BLaER1 treated with 17β-estradiol and CSF1 and Interleukin-3, amounts not matched to agents 10 nM and 100 nM (cell line): Measurements from ENCODE around the gene LYPLAL1.

Experiments
- H3K27ac ChIP-seq, 11 experiments: shearing (Covaris generic); formaldehyde crosslinking; 2 replicates each; pipeline ENCODE4 v1.8.1; 2022
- H3K27me3 ChIP-seq, 11 experiments: shearing (Covaris generic); formaldehyde crosslinking; 2 replicates each; pipeline ENCODE4 v1.8.1; 2022
- H3K36me3 ChIP-seq, 11 experiments: shearing (Covaris generic); formaldehyde crosslinking; 2 replicates each; pipeline ENCODE4 v1.8.1; 2022
- H3K4me1 ChIP-seq, 10 experiments: shearing (Covaris generic); formaldehyde crosslinking; 2 replicates each; pipeline ENCODE4 v1.8.1; 2022
- H3K4me2 ChIP-seq, 11 experiments: shearing (Covaris generic); formaldehyde crosslinking; 2 replicates each; pipeline ENCODE4 v1.8.1; 2022
- H3K4me3 ChIP-seq, 10 experiments: shearing (Covaris generic); formaldehyde crosslinking; 2 replicates each; pipeline ENCODE4 v1.8.1; 2022
- H3K9ac ChIP-seq, 11 experiments: shearing (Covaris generic); formaldehyde crosslinking; 2 replicates each; pipeline ENCODE4 v1.8.1; 2022
- H3K9me3 ChIP-seq, 11 experiments: shearing (Covaris generic); formaldehyde crosslinking; replicated peaks in 1 of 11; 2 replicates each; pipeline ENCODE4 v1.8.1; 2022
- H4K20me1 ChIP-seq, 11 experiments: shearing (Covaris generic); formaldehyde crosslinking; 2 replicates each; pipeline ENCODE4 v1.8.1; 2022
- Cebpa-rat ChIP-seq, 11 experiments: shearing (Covaris generic); IDR thresholded peaks; 2 replicates each; pipeline ENCODE4 v1.8.1; 2022

The LYPLAL1 gene

GRCh38 chr1:219155135-219155534 is 18.5 kb upstream of the LYPLAL1 start:
- no peaks in the 10 kb centered on the region for H3K9me3 ChIP-seq
- H3K36me3 ChIP-seq = no peaks in the 10 kb centered on the region
- H3K27ac ChIP-seq = no peak overlapping the region
- peak overlapping the region in 1 of 11 experiments; percentile 12; a peak in 2 of 22 replicates for H3K4me2 ChIP-seq
- H3K4me3 ChIP-seq = no peak overlapping the region
- no peaks in the 10 kb centered on the region for H3K27me3 ChIP-seq
- no peaks in the 10 kb centered on the region for H4K20me1 ChIP-seq
- H3K4me1 ChIP-seq = peaks cover 0 to 6% (median 0%) of the 10 kb centered on the region in 10 experiments; a peak in 1 of 20 replicates
- no peak for TF ChIP-seq Cebpa-rat (IDR thresholded peaks at IDR 0.05)
- H3K9ac ChIP-seq = no peak overlapping the region

- H3K4me3 ChIP-seq = no peak overlapping the region
- no peak overlapping the region for H3K9ac ChIP-seq
- no peak for TF ChIP-seq Cebpa-rat (IDR thresholded peaks at IDR 0.05)
- H3K4me1 ChIP-seq = peaks cover 0 to 3% (median 0%) of the 10 kb centered on the region in 10 experiments; a peak in 1 of 20 replicates
- H3K9me3 ChIP-seq = no peaks in the 10 kb centered on the region
- no peaks in the 10 kb centered on the region for H3K36me3 ChIP-seq
- H4K20me1 ChIP-seq = no peaks in the 10 kb centered on the region
- no peaks in the 10 kb centered on the region for H3K27me3 ChIP-seq
- no peak overlapping the region for H3K27ac ChIP-seq
- no peak overlapping the region for H3K4me2 ChIP-seq
These were observed 13.6 kb upstream of the LYPLAL1 start for GRCh38 chr1:219159946-219160645.

- H3K4me2 ChIP-seq = no peak overlapping the region
- TF ChIP-seq Cebpa-rat (IDR thresholded peaks at IDR 0.05) = no peak
- no peak overlapping the region for H3K4me3 ChIP-seq
- no peak overlapping the region for H3K27ac ChIP-seq
- H3K4me1 ChIP-seq = no peaks in the 10 kb centered on the region
- no peaks in the 10 kb centered on the region for H3K36me3 ChIP-seq
- H3K9ac ChIP-seq = no peak overlapping the region
- no peaks in the 10 kb centered on the region for H4K20me1 ChIP-seq
- H3K9me3 ChIP-seq = no peaks in the 10 kb centered on the region
- H3K27me3 ChIP-seq = no peaks in the 10 kb centered on the region
These were observed 12.7 kb upstream of the LYPLAL1 start for GRCh38 chr1:219160967-219161366.

GRCh38 chr1:219161371-219161770 is 12.3 kb upstream of the LYPLAL1 start:
- Histone ChIP-seq H3K27ac (no peak overlapping the region), H3K4me2 (no peak overlapping the region), H4K20me1 (no peaks in the 10 kb centered on the region), H3K36me3 (no peaks in the 10 kb centered on the region), H3K27me3 (no peaks in the 10 kb centered on the region), H3K4me1 (no peaks in the 10 kb centered on the region), H3K9ac (no peak overlapping the region), H3K4me3 (no peak overlapping the region), H3K9me3 (no peaks in the 10 kb centered on the region)
- TF ChIP-seq Cebpa-rat (IDR thresholded peaks at IDR 0.05) = no peak

- Histone ChIP-seq H3K36me3 (no peaks in the 10 kb centered on the region), H3K9me3 (no peaks in the 10 kb centered on the region), H4K20me1 (no peaks in the 10 kb centered on the region), H3K27me3 (no peaks in the 10 kb centered on the region), H3K27ac (no peak overlapping the region), H3K4me1 (no peaks in the 10 kb centered on the region), H3K4me2 (no peak overlapping the region), H3K9ac (no peak overlapping the region), H3K4me3 (no peak overlapping the region)
- no peak for TF ChIP-seq Cebpa-rat (IDR thresholded peaks at IDR 0.05)
These were observed 10.2 kb upstream of the LYPLAL1 start for GRCh38 chr1:219163401-219163954.

- Histone ChIP-seq H3K27ac (no peak overlapping the region), H3K4me1 (peaks cover 10 to 23% (median 20%) of the 10 kb centered on the region in 10 experiments), H4K20me1 (no peaks in the 10 kb centered on the region; a peak in 1 of 22 replicates), H3K9ac (no peak overlapping the region), H3K4me3 (no peak overlapping the region), H3K36me3 (peaks cover 0 to 3% (median 0%) of the 10 kb centered on the region in 11 experiments; a peak in 1 of 22 replicates), H3K4me2 (peak overlapping the region in 2 of 11 experiments; percentile 3 to 34; a peak in 2 of 22 replicates), H3K9me3 (no peaks in the 10 kb centered on the region), H3K27me3 (no peaks in the 10 kb centered on the region)
- TF ChIP-seq Cebpa-rat (IDR thresholded peaks at IDR 0.05) = 0 out of 22 replicates have a peak, but pooled peaks of 1 of the 11 experiments have one; percentile 19
These were observed 2.3 kb upstream of the LYPLAL1 start for GRCh38 chr1:219171192-219171935.

GRCh38 chr1:219172821-219173220 is 857 bp upstream of the LYPLAL1 start:
- Histone ChIP-seq H4K20me1 (peaks cover 0 to 12% (median 0%) of the 10 kb centered on the region in 11 experiments; a peak in 1 of 22 replicates), H3K4me2 (peak overlapping the region in 4 of 11 experiments; percentile 70 to 97 (median 90); a peak in 4 of 22 replicates), H3K4me3 (peak overlapping the region in 1 of 10 experiments; percentile 79; a peak in 1 of 20 replicates), H3K27me3 (no peaks in the 10 kb centered on the region), H3K9me3 (no peaks in the 10 kb centered on the region), H3K36me3 (peaks cover 0 to 11% (median 0%) of the 10 kb centered on the region in 11 experiments; a peak in 3 of 22 replicates), H3K4me1 (peaks cover 10 to 27% (median 25%) of the 10 kb centered on the region in 10 experiments), H3K27ac (peak overlapping the region in 2 of 11 experiments; percentile 92 to 95; a peak in 2 of 22 replicates), H3K9ac (no peak overlapping the region)
- TF ChIP-seq Cebpa-rat (IDR thresholded peaks at IDR 0.05) = no peak

- peak overlapping the region; percentile 4 to 97 (median 87); a peak in 16 of 22 replicates for H3K4me2 ChIP-seq
- peak overlapping the region; percentile 67 to 82 (median 74); a peak in 19 of 20 replicates for H3K4me3 ChIP-seq
- peaks cover 0 to 11% (median 0%) of the 10 kb centered on the region in 11 experiments; a peak in 3 of 22 replicates for H3K36me3 ChIP-seq
- peaks cover 0 to 13% (median 0%) of the 10 kb centered on the region in 11 experiments; a peak in 2 of 22 replicates for H4K20me1 ChIP-seq
- H3K4me1 ChIP-seq = peaks cover 10 to 31% (median 25%) of the 10 kb centered on the region in 10 experiments
- no peak for TF ChIP-seq Cebpa-rat (IDR thresholded peaks at IDR 0.05)
- H3K9ac ChIP-seq = peak overlapping the region; percentile 85 to 94 (median 89); a peak in 21 of 22 replicates
- H3K27ac ChIP-seq = peak overlapping the region; percentile 82 to 96 (median 91); a peak in 21 of 22 replicates
- no peaks in the 10 kb centered on the region for H3K27me3 ChIP-seq
- H3K9me3 ChIP-seq = no peaks in the 10 kb centered on the region
These were observed 282 bp upstream of the LYPLAL1 start for GRCh38 chr1:219173434-219173757.
